B cell (primary cell): ENCODE measurements around the gene PTEN.

Experiments
- CTCF ChIP-seq: fragments of 200-600 bp; IDR thresholded peaks from one replicate; pipeline ENCODE4 v1.8.0; 2022; ENCODE audit warnings: antibody characterized with exemption, mild to moderate bottlenecking
- EZH2 ChIP-seq: IDR thresholded peaks from 2 replicates; pipeline ENCODE4 v1.6.1; 2012; ENCODE audit warnings: borderline replicate concordance, low read depth, mild to moderate bottlenecking, moderate library complexity, low read length; ENCODE audit not compliant: insufficient read depth, poor library complexity, severe bottlenecking

DNA sequence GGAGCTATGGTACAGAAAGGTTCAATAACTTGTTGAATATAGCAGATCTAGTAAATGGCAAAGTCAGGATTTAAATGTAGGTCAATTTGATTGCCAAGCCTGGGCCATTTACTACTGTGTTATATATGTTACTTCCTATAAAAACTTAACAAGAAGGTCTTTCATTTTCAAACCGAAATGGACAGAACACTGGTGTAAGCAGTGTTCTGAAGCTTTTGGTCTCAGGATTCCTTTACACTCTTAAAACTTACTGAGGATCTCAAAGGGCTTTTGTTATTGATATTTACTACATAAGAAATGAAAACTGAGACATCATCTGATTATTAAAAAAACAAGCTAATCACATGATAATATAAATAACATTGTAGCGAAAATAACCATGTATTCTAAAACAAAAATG is 114.7 kb downstream of the PTEN start:
- no peak for TF ChIP-seq CTCF
- TF ChIP-seq EZH2, result no peak
